Renal cortex interstitium (tissue), 11 donors: ENCODE measurements around the gene TLCD1. TPM values are rescaled to one million over a fixed set of nuclear protein-coding genes. Genes with fewer than 3 reads are reported as not detected.
"Not testable (repeated sequence)": the region's sequence is repeated elsewhere in the genome, so short reads cannot be mapped to it uniquely, and the experiment has no call there.

Experiments
- DNase-seq, 11 donors: peaks; one replicate each; pipeline ENCODE4 v3.0.0-alpha.2; 2013; ENCODE audit warnings: low read depth in 9 of 11, low spot score in 4 of 11; ENCODE audit errors: extremely low read depth in 1 of 11
- polyA plus RNA-seq, 3 donors: library from polyadenylated mRNA; unstranded; fragments of 120-200 nt; gene quantifications; one replicate each; pipeline ENCODE4 v1.2.1, GENCODE V29; 2013; ENCODE audit not compliant: insufficient read length in 3 of 3

Gene TLCD1
- polyA plus RNA-seq, 3 donors = 14.7 to 16.3 (median 16.1) TPM

- no peak for DNase-seq
These were observed 12.0 kb upstream of the TLCD1 start for GRCh38 chr17:28737770-28738679.

- DNase-seq = no peak
These were observed 11.3 kb upstream of the TLCD1 start for GRCh38 chr17:28737316-28737715.

DNA sequence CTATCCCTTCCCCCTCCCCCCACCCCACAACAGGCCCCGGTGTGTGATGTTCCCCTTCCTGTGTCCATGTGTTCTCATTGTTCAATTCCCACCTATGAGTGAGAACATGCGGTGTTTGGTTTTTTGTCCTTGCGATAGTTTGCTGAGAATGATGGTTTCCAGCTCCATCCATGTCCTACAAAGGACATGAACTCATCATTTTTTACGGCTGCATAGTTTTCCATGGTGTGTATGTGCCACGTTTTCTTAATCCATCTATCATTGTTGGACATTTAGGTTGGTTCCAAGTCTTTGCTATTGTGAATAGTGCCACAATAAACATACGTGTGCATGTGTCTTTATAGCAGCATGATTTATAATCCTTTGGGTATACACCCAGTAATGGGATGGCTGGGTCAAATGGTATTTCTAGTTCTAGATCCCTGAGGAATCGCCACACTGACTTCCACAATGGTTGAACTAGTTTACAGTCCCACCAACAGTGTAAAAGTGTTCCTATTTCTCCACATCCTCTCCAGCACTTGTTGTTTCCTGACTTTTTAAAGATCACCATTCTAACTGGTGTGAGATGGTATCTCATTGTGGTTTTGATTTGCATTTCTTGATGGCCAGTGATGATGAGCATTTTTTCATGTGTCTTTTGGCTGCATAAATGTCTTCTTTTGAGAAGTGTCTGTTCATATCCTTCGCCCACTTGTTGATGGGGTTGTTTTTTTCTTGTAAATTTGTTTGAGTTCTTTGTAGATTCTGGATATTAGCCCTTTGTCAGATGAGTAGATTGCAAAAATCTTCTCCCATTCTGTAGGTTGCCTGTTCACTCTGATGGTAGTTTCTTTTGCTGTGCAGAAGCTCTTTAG lies 10.1 kb upstream of the TLCD1 start:
- not testable (repeated sequence) for DNase-seq

- no peak for DNase-seq
These were observed 9.2 kb upstream of the TLCD1 start for GRCh38 chr17:28735242-28735722.

DNA sequence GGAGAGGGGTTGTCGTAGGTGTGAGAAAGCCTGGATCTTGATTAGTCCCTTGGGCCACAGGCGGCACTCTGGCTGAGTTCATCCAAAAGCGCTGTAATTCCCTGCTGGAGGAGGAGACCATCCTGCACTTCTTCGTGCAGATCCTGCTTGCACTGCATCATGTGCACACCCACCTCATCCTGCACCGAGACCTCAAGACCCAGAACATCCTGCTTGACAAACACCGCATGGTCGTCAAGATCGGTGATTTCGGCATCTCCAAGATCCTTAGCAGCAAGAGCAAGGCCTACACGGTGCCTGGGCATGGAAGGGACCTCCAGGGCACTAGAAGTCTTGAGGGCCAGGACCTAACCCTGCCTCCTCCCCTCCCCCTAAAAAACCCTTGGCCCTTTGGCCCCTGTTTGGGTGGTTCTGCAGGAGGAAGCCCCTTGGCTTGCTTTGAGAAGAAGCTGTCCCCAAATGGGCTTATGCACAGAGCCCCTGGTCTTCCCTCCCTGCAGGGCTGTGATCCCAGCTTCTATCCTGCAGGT lies 8.7 kb upstream of the TLCD1 start:
- DNase-seq = no peak

DNA sequence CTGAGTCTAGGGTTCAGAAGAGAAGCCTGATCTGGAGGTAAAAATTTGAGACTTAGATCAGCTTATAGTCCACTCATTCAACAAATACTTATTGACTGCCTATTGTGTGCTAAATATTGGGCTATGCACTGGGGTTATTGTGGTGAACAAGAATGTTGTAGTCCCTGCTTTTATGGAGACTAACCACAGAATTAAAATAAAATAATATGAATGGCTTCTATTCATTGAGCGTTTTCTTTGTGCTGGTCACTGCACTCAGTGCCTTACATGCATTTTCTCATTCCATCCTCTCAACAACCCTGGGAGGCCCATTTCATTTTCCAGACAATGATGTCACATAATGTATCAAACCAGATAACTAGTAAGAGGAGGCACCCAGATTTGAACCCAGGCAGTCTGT lies 7.3 kb upstream of the TLCD1 start:
- no peak for DNase-seq

- DNase-seq = no peak
These were observed 3.9 kb upstream of the TLCD1 start for GRCh38 chr17:28729950-28730330.

DNA sequence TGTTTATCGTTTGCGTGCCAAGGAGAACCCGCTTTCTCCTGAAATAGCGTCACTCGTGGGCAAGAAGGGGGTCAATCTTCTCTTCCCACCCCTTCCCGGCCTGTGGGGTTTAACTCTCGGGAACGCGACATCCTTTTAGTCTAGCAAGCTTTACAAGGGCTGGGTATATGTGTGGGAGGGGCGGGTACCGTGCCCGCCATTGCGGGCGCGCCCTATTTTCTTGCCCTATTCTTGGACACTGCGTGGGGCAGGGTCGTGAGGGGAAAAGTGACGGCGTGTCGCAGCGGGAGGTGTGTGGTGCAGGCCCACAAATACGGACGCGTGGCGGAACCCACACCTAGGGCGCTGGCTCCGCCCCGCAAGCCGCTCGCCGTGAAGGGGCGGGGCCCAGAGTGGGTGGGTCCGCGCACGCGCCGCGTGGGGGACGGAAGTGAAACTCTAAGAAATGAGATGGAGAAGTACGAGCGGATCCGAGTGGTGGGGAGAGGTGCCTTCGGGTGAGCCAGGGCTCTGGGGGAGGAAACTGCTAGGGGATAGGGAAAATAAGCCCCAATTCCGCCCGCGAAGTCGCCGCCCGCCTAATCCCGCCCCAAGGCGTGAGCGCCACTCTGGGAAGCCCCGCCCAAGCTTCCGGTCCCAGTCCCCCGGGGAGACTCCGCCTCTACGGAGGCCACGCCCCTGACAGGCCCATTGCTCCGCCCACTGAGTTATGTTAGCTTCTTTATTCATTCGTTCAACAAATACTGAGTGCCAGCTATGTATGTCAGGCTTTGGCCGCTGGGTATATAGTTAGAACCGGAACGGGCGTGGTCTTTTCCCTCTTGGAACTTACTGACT lies 2.5 kb upstream of the TLCD1 start, which contains the start of gene NEK8:
NEK8 (plus strand) TSS at position 425 of the 837 bp plus-strand sequence; CDS start at position 451, 26 bp downstream.
- DNase-seq = peak in 6 of 11 donors; percentile 86 to 92 (median 88)

DNA sequence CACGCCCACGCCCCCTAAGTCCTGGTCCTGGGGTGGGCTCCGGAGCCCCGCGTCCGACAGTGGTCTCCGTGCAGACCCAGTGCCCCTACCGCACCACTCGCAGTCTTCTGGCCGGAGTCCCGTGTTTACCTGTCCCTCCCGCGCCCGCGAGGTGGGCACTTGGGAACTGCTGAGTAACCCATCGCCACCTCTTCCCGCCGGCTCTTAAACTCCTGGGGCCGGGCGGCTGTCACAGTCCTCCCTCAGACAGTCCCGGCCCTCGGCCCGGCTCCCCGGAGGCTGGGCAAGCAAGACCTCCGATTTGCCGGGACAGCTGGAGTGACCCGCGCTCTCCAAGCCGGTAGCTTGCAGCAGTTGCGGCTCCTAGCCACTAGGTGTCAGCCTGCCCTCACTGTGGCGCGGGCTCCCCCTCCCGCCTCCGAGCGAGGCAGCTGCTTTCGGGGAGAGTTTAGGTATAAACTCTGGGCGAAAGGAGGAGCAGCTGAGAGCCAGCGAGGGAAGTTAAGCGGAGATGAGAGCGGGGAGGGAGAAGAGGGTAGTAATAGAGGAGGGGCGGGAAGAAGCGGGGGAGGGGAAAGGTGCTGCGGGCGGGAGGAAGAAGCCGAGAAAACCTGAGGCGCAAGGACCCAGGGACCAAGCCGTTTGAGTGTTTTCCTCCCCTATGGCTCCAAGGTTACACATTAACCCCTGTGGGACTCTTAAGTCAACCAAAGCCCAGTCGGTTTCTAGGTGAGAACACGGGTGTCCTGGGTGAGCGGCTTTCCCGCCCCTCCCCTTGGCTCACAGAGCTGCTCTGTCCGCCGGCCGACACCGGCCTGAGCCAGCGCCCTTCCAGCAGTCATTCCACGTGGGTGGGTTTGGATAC lies 826 bp upstream of the TLCD1 start:
- peak in 8 of 11 donors; percentile 92 to 96 (median 94) for DNase-seq

DNA sequence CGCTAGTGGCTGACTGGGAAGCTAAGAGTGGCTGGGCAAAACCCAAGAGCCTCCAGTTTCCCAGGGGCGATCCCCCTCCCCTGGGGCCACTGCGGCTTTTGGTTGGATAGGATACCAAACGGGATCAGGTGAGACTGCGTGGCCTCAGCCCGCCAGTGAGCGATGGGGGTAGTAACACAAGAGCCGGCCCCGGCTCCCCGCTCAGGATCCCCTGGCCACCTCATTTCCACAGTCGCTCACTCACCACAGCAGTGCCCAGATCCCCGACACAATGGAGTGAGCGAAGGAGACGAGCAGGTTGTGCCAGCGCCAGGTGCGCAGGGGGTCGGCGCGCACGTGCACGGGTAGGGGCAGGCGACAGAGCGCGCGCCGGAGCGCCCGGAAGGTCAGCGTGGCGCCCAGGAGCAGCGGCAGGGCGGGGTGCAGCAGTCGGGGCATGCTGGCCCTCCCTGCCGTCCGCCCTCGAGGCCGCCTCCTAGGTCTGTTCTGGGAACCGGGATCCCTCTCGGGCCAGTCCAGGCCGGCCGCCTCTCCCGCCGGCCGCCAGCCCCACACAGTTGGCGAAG lies 290 bp downstream of the TLCD1 start:
- peak in 1 of 11 donors; percentile 32 for DNase-seq

- DNase-seq = no peak
These were observed 820 bp downstream of the TLCD1 start for GRCh38 chr17:28725166-28725659.

DNA sequence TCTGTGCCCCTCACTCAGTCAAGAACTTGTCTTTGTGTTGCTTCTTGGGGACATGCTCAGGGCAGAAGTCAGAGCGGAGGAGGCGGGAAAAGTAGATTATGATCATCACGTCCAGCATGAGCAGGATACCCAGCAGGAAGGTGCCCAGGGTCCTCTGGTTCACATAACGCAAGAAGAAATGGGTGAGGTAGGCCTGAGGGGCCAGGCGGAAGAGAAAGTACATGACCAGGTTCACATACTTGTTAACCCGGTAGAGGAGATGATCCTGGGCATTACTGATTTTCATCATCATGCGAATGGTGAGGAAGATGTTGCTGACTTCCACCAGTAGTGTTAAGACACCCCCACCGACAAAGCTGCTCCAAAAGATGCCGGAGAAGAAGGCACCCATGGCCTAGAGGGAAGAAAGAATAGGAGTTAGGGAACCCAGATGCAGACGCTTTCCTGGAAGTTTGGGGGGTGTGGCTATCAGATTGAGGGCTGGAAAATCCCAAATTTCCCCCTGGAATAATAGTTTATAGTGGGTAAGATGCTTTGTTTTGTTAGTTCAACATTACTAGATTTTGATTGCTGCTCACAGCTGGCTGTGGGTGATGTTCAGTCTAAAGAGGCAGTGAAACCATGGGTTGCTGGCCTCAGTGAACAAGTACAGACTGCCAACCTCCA lies 1.4 kb downstream of the TLCD1 start:
- no peak for DNase-seq

- not testable (repeated sequence) for DNase-seq
These were observed 2.1 kb downstream of the TLCD1 start for GRCh38 chr17:28723836-28724499.

DNA sequence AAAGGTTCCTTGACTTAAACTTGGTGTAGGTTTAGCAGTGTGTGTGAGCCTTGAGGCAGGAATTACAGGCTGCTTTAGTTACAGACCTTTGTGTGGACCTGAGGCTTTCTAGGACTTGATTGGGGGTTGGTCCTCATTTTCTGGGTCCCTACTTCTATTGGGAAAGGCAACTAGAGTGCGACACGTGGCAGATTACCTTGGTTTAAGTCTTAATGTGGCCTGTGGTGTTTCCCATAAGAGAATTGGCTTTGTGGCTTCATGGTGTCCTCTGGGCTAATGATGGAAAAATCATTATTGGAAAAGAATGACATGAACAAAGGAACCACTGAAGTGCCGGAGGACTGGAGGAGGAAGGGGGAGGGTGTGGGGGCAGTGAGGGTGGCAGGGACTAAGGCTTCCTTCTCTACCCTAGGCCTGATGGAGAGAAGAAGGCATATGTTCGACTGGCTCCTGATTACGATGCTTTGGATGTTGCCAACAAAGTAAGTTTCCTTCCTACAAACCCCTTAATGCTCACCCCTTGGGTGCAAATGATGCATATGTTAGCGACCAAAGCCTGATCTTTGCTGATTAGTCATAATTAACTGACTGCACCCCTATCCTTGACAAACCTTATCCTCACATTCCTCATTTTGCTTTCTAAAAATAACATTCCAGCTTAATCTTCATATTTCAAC lies 2.7 kb downstream of the TLCD1 start:
- DNase-seq = no peak

- DNase-seq = no peak
These were observed 3.4 kb downstream of the TLCD1 start for GRCh38 chr17:28722417-28723158.
